Large intestine (tissue), 3 donors: ENCODE measurements around the gene TLE5. TPM values are rescaled to one million over a fixed set of nuclear protein-coding genes. Genes with fewer than 3 reads are reported as not detected.

Source experiments
- DNase-seq, 2 donors: peaks; one replicate each; pipeline versions ENCODE4 v3.0.0 to v3.0.0-alpha.2; 2013
- H3K27ac ChIP-seq: one replicate; pipeline ENCODE4 v1.5.1; 2013; ENCODE audit warnings: low read length
- H3K27me3 ChIP-seq: 2 replicates; pipeline ENCODE4 v1.6.1; 2013; ENCODE audit warnings: low read length; ENCODE audit not compliant: control insufficient read depth, insufficient read depth
- H3K36me3 ChIP-seq: 2 replicates; pipeline ENCODE4 v1.6.1; 2013; ENCODE audit warnings: low read length; ENCODE audit not compliant: control insufficient read depth, insufficient read depth
- H3K4me1 ChIP-seq: one replicate; pipeline ENCODE4 v1.6.1; 2013; ENCODE audit warnings: low read length; ENCODE audit not compliant: control insufficient read depth, insufficient read depth
- H3K4me3 ChIP-seq: one replicate; pipeline ENCODE4 v1.5.1; 2013; ENCODE audit warnings: low read length
- H3K9me3 ChIP-seq: one replicate; pipeline ENCODE4 v1.6.1; 2013; ENCODE audit warnings: mild to moderate bottlenecking, low read depth, low read length, moderate library complexity; ENCODE audit not compliant: control insufficient read depth
- WGBS: methylation state at CpG from one replicate; pipeline ENCODE4 v1.1.5; 2013; ENCODE audit warnings: low lambda C conversion rate; ENCODE audit not compliant: insufficient coverage; 5-methylcytosine and 5-hydroxymethylcytosine counted together
- polyA plus RNA-seq: library from polyadenylated mRNA; unstranded; fragments of 120-200 nt; gene quantifications from one replicate; pipeline ENCODE4 v1.2.1, GENCODE V29; 2013

Gene TLE5
- polyA plus RNA-seq, 1 donor, result 335 TPM

GRCh38 chr19:3034656-3035541, 27.4 kb downstream of the TLE5 start:
- peak in 1 of 2 donors; percentile 72 for DNase-seq
- H3K9me3 ChIP-seq, result no peaks in the 10 kb centered on the region
- WGBS, result no CpG with 5 or more reads among the region's 28 CpGs
- peak overlapping the region; percentile 56 for H3K4me3 ChIP-seq
- H3K4me1 ChIP-seq, result peaks cover 25% of the 10 kb centered on the region
- H3K27me3 ChIP-seq, result peaks cover 5% of the 10 kb centered on the region
- H3K36me3 ChIP-seq, result no peaks in the 10 kb centered on the region
- peak overlapping the region; percentile 57 for H3K27ac ChIP-seq

DNA sequence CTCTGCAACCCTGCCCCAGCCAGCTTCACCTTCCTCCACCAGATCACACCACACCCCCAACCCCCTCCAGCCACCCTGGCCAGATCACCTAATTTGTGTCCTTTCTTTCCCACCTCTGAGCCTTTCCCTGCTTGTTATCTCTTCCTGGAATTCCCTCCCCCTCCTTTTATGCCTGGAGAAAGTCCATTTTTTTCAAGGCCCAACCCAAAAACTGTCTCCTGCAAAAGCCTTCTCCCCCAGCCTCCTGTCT, 28.0 kb downstream of the TLE5 start:
- no peaks in the 10 kb centered on the region for H3K36me3 ChIP-seq
- H3K27ac ChIP-seq, result no peak overlapping the region
- H3K4me1 ChIP-seq, result peaks cover 25% of the 10 kb centered on the region
- DNase-seq, result no peak
- H3K4me3 ChIP-seq, result no peak overlapping the region
- no peaks in the 10 kb centered on the region for H3K9me3 ChIP-seq
- H3K27me3 ChIP-seq, result peaks cover 8% of the 10 kb centered on the region

DNA sequence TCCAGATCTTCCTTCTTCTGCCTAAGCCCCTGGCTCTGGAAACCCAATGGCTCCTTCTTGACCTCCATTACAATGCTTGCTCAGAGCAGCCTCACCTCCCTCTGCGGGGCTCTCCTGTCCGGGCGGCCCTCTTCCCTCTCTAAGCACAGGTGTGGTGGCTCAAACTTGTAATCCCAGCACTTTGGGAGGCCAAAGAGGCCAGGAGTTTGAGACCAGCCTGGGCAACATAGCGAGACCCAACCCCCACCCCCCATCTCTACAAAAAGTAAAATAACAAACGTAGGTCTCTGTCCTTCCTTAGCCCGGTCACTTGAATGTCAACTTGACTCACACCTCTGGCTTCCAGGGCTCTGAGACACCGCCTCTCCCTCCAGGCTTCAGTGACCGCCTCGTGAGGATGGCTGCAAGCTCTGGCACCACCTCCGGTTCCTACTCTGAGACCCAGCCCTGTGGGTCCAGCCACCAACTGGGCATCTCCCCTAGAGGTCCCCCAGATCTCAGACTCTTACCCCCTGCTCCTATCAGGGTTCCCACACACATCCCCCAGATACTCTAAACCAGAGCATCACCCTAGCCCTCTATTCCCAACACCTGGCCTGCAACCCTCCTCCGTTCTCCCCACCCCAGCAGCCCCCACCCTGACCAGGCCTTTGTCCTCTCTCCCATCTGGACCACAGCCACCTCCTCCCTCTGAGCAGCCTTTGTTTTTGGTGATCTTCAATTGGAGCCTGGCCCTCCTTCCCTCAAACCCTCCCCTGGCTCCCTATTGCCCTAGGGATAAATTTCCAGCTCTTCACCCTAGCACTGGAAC, 28.5 kb downstream of the TLE5 start:
- no peak for DNase-seq
- no CpG with 5 or more reads among the region's 11 CpGs for WGBS

DNA sequence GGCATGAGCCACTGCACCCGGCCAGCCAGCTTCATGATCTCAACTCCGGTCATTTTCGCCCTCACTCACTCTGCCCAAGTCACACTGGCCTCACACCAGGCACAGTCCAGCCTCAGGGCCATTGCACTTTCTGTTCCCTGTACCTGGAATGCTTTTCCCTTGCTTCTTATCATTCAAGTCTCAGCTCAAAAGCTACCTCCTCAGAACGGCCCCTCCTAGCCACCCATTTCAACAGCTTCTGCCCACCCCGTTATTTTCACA, 30.8 kb downstream of the TLE5 start:
- no peak for DNase-seq
- Histone ChIP-seq H3K4me3 (no peak overlapping the region), H3K4me1 (peaks cover 22% of the 10 kb centered on the region), H3K27ac (no peak overlapping the region), H3K27me3 (peaks cover 8% of the 10 kb centered on the region), H3K36me3 (no peaks in the 10 kb centered on the region), H3K9me3 (no peaks in the 10 kb centered on the region)
- WGBS, result no CpG with 5 or more reads among the region's 5 CpGs

More for the DNA sequence above, 28.5 kb downstream of the TLE5 start:
- Histone ChIP-seq H3K27ac (no peak overlapping the region), H3K4me1 (peaks cover 25% of the 10 kb centered on the region), H3K9me3 (no peaks in the 10 kb centered on the region), H3K27me3 (peaks cover 8% of the 10 kb centered on the region), H3K4me3 (no peak overlapping the region), H3K36me3 (no peaks in the 10 kb centered on the region)

- Histone ChIP-seq H3K27me3 (peaks cover 8% of the 10 kb centered on the region), H3K4me3 (peak within 1 kb of the TSS; percentile 65), H3K9me3 (no peaks in the 10 kb centered on the region), H3K36me3 (no peaks in the 10 kb centered on the region), H3K27ac (no peak within 1 kb of the TSS), H3K4me1 (peaks cover 11% of the 10 kb centered on the region)
- no CpG with 5 or more reads among the region's 85 CpGs for WGBS
- peak in 1 of 2 donors; percentile 34 for DNase-seq
Observed at GRCh38 chr19:3029065-3029923, 33.0 kb downstream of the TLE5 start, which contains the start of gene TLE2. Gene TLE2, minus strand, starts transcription at chr19:3029280. Its CDS starts 376 bp downstream, at chr19:3028904.

- peak; percentile 45 to 73 for DNase-seq
- no CpG with 5 or more reads among the region's 40 CpGs for WGBS
- Histone ChIP-seq H3K36me3 (no peaks in the 10 kb centered on the region), H3K9me3 (no peaks in the 10 kb centered on the region), H3K4me1 (peaks cover 4% of the 10 kb centered on the region), H3K4me3 (peak overlapping the region; percentile 65), H3K27ac (no peak overlapping the region), H3K27me3 (peaks cover 8% of the 10 kb centered on the region)
Observed at GRCh38 chr19:3028305-3029064, 33.8 kb downstream of the TLE5 start.

- Histone ChIP-seq H3K4me1 (peaks cover 4% of the 10 kb centered on the region), H3K4me3 (no peak overlapping the region), H3K27me3 (peaks cover 8% of the 10 kb centered on the region), H3K9me3 (no peaks in the 10 kb centered on the region), H3K27ac (no peak overlapping the region), H3K36me3 (no peaks in the 10 kb centered on the region)
- DNase-seq, result no peak
- no CpG with 5 or more reads among the region's 9 CpGs for WGBS
Observed at GRCh38 chr19:3027981-3028304, 34.4 kb downstream of the TLE5 start.

DNA sequence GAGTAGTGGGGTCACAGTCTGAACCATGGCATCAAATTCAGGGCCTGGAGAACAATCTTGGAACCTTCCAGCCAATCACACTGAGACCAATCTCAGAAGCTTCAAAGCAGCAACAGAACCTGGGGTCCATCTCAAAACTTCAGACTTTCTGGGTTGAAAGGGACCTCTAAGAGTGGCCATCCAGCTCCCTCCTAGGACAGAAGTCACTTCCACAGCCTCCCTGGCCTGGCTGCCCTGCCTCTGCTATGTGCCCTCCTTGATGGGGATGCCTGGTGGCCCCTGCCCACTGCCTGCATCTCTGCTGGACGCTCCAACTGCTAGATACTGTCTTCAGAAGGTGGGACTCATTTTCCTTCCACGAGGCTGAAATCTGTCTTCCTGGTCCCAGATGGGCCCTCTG, 35.0 kb downstream of the TLE5 start:
- no CpG with 5 or more reads among the region's 2 CpGs for WGBS
- H3K9me3 ChIP-seq, result no peaks in the 10 kb centered on the region

GRCh38 chr19:3026768-3027167, 35.5 kb downstream of the TLE5 start:
- WGBS, result no CpG with 5 or more reads among the region's 1 CpG
- Histone ChIP-seq H3K4me3 (no peak overlapping the region), H3K4me1 (peaks cover 4% of the 10 kb centered on the region), H3K27ac (no peak overlapping the region), H3K36me3 (no peaks in the 10 kb centered on the region), H3K27me3 (peaks cover 6% of the 10 kb centered on the region), H3K9me3 (no peaks in the 10 kb centered on the region)
- no peak for DNase-seq

More for the DNA sequence above, 35.0 kb downstream of the TLE5 start:
- H3K4me1 ChIP-seq, result peaks cover 4% of the 10 kb centered on the region
- H3K27ac ChIP-seq, result no peak overlapping the region
- H3K4me3 ChIP-seq, result no peak overlapping the region
- H3K27me3 ChIP-seq, result peaks cover 6% of the 10 kb centered on the region
- H3K36me3 ChIP-seq, result no peaks in the 10 kb centered on the region
- no peak for DNase-seq

GRCh38 chr19:3025549-3025886, 36.8 kb downstream of the TLE5 start:
- no CpG with 5 or more reads among the region's 9 CpGs for WGBS
- Histone ChIP-seq H3K27ac (peak overlapping the region; percentile 73), H3K4me3 (peak overlapping the region; percentile 46), H3K27me3 (peaks cover 6% of the 10 kb centered on the region), H3K36me3 (no peaks in the 10 kb centered on the region), H3K4me1 (peaks cover 4% of the 10 kb centered on the region), H3K9me3 (no peaks in the 10 kb centered on the region)
- peak; percentile 78 to 85 for DNase-seq
